H1 (cell line): ENCODE results near the gene EFHD1. TPM values are rescaled to one million over a fixed set of nuclear protein-coding genes. Genes with fewer than 3 reads are reported as not detected.

Experiments
- CHD2 ChIP-seq: IDR thresholded peaks from 2 replicates; pipeline ENCODE4 v1.6.1; 2012; ENCODE audit warnings: low read length, improper control_type of control experiment
- CTCF ChIP-seq, 3 experiments: IDR thresholded peaks; 1 replicate in 2 of 3; 2 replicates in 1 of 3; pipeline versions ENCODE4 v1.5.1 to v1.6.1; 2011; ENCODE audit warnings: low read length in 3 of 3, mild to moderate bottlenecking in 3 of 3, inconsistent platforms in 2 of 3, low read depth in 1 of 3, moderate library complexity in 1 of 3; ENCODE audit not compliant: insufficient read depth in 1 of 3; ENCODE audit errors: control extremely low read depth in 1 of 3
- HDAC2 ChIP-seq, 2 experiments: fragments of 300-600 bp in 1 of 2; sonication (generic) in 1 of 2; IDR thresholded peaks; 2 replicates each; pipeline ENCODE4 v1.6.1; 2011 to 2012; ENCODE audit warnings: low read depth in 2 of 2, low read length in 2 of 2, mild to moderate bottlenecking in 2 of 2, moderate library complexity in 2 of 2, borderline replicate concordance in 1 of 2, inconsistent platforms in 1 of 2
- JUN ChIP-seq: IDR thresholded peaks from 2 replicates; pipeline ENCODE4 v1.6.1; 2011; ENCODE audit warnings: low read depth, mild to moderate bottlenecking, improper control_type of control experiment, low read length
- PHF8 ChIP-seq: fragments of 200-600 bp; sonication (generic); conservative IDR thresholded peaks from 2 replicates; pipeline ENCODE4 v1.7.1; 2012; ENCODE audit warnings: low read depth, mild to moderate bottlenecking, inconsistent platforms, low read length, moderate library complexity
- POLR2A ChIP-seq, 2 experiments: IDR thresholded peaks; 1 replicate in 1 of 2; 2 replicates in 1 of 2; pipeline ENCODE4 v1.6.1; 2011; ENCODE audit warnings: low read depth in 2 of 2, low read length in 2 of 2, mild to moderate bottlenecking in 2 of 2; ENCODE audit errors: control extremely low read depth in 1 of 2
- POLR2AphosphoS5 ChIP-seq: IDR thresholded peaks from 2 replicates; pipeline ENCODE4 v1.6.1; 2011; ENCODE audit warnings: low read depth, low read length
- YY1 ChIP-seq: IDR thresholded peaks from 2 replicates; pipeline ENCODE4 v1.6.1; 2011; ENCODE audit warnings: low read depth, mild to moderate bottlenecking, low read length
- ZNF274 ChIP-seq: IDR thresholded peaks from 2 replicates; pipeline ENCODE4 v1.7.0; 2012; ENCODE audit warnings: low read length, borderline replicate concordance; ENCODE audit errors: extremely low read depth
- polyA plus RNA-seq, 7 experiments: library from polyadenylated mRNA; depleted of rRNA in 3 of 7; stranded (reverse) in 5 of 7; unstranded in 2 of 7; fragments of >200 nt in 5 of 7; fragments of 200-250 nt in 2 of 7; gene quantifications; 1 replicate in 5 of 7; 2 replicates in 1 of 7; 4 replicates in 1 of 7; pipeline versions ENCODE4 v1.2.1 to v1.2.3, GENCODE V29; 2011 to 2013; ENCODE audit warnings: missing spikeins in 2 of 7, mixed read lengths in 2 of 7
- total RNA-seq: library from RNA; stranded (reverse); fragmentation: NEBNext Ultra II Directional; extraction: Animal tissue kit (Norgen Biotek cat#: 25700); gene quantifications from 2 replicates; pipeline ENCODE4 v1.2.1, GENCODE V29; 2021
- TF ChIP-seq, protein P1 (sequence below): fragments of 300-600 bp; sonication (generic); IDR thresholded peaks from 2 replicates; pipeline ENCODE4 v1.7.1; 2012; ENCODE audit warnings: low read length, moderate library complexity, mild to moderate bottlenecking, inconsistent platforms; ENCODE audit not compliant: insufficient replicate concordance

Gene EFHD1
- total and polyA plus RNA-seq, 2 of the 8 experiments (the other 6 are each of a cell fraction or from before 2014, with no cell fraction given) = 3.4 to 4.5 TPM

GRCh38 chr2:232659359-232659758, 26.0 kb downstream of the EFHD1 start (continued):
- TF ChIP-seq, protein P1, sequence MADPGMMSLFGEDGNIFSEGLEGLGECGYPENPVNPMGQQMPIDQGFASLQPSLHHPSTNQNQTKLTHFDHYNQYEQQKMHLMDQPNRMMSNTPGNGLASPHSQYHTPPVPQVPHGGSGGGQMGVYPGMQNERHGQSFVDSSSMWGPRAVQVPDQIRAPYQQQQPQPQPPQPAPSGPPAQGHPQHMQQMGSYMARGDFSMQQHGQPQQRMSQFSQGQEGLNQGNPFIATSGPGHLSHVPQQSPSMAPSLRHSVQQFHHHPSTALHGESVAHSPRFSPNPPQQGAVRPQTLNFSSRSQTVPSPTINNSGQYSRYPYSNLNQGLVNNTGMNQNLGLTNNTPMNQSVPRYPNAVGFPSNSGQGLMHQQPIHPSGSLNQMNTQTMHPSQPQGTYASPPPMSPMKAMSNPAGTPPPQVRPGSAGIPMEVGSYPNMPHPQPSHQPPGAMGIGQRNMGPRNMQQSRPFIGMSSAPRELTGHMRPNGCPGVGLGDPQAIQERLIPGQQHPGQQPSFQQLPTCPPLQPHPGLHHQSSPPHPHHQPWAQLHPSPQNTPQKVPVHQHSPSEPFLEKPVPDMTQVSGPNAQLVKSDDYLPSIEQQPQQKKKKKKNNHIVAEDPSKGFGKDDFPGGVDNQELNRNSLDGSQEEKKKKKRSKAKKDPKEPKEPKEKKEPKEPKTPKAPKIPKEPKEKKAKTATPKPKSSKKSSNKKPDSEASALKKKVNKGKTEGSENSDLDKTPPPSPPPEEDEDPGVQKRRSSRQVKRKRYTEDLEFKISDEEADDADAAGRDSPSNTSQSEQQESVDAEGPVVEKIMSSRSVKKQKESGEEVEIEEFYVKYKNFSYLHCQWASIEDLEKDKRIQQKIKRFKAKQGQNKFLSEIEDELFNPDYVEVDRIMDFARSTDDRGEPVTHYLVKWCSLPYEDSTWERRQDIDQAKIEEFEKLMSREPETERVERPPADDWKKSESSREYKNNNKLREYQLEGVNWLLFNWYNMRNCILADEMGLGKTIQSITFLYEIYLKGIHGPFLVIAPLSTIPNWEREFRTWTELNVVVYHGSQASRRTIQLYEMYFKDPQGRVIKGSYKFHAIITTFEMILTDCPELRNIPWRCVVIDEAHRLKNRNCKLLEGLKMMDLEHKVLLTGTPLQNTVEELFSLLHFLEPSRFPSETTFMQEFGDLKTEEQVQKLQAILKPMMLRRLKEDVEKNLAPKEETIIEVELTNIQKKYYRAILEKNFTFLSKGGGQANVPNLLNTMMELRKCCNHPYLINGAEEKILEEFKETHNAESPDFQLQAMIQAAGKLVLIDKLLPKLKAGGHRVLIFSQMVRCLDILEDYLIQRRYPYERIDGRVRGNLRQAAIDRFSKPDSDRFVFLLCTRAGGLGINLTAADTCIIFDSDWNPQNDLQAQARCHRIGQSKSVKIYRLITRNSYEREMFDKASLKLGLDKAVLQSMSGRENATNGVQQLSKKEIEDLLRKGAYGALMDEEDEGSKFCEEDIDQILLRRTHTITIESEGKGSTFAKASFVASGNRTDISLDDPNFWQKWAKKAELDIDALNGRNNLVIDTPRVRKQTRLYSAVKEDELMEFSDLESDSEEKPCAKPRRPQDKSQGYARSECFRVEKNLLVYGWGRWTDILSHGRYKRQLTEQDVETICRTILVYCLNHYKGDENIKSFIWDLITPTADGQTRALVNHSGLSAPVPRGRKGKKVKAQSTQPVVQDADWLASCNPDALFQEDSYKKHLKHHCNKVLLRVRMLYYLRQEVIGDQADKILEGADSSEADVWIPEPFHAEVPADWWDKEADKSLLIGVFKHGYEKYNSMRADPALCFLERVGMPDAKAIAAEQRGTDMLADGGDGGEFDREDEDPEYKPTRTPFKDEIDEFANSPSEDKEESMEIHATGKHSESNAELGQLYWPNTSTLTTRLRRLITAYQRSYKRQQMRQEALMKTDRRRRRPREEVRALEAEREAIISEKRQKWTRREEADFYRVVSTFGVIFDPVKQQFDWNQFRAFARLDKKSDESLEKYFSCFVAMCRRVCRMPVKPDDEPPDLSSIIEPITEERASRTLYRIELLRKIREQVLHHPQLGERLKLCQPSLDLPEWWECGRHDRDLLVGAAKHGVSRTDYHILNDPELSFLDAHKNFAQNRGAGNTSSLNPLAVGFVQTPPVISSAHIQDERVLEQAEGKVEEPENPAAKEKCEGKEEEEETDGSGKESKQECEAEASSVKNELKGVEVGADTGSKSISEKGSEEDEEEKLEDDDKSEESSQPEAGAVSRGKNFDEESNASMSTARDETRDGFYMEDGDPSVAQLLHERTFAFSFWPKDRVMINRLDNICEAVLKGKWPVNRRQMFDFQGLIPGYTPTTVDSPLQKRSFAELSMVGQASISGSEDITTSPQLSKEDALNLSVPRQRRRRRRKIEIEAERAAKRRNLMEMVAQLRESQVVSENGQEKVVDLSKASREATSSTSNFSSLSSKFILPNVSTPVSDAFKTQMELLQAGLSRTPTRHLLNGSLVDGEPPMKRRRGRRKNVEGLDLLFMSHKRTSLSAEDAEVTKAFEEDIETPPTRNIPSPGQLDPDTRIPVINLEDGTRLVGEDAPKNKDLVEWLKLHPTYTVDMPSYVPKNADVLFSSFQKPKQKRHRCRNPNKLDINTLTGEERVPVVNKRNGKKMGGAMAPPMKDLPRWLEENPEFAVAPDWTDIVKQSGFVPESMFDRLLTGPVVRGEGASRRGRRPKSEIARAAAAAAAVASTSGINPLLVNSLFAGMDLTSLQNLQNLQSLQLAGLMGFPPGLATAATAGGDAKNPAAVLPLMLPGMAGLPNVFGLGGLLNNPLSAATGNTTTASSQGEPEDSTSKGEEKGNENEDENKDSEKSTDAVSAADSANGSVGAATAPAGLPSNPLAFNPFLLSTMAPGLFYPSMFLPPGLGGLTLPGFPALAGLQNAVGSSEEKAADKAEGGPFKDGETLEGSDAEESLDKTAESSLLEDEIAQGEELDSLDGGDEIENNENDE = no peak
- TF ChIP-seq CHD2 = no peak
- TF ChIP-seq ZNF274 = no peak
- TF ChIP-seq PHF8 = no peak
- TF ChIP-seq POLR2A (IDR thresholded peaks at IDR 0.05; ENCODE audit: control extremely low read depth in 1 of 2, low read depth in 2 of 2, low read length in 2 of 2) = no peak
- TF ChIP-seq HDAC2 (IDR thresholded peaks at IDR 0.05; ENCODE audit: borderline replicate concordance in 1 of 2, low read depth in 2 of 2, low read length in 2 of 2) = no peak
- no peak for TF ChIP-seq JUN
- no peak for TF ChIP-seq CTCF (IDR thresholded peaks at IDR 0.05; ENCODE audit: control extremely low read depth in 1 of 3, insufficient read depth in 1 of 3, low read depth in 1 of 3, low read length in 3 of 3)
- TF ChIP-seq POLR2AphosphoS5 = no peak
- no peak for TF ChIP-seq YY1
